Esophagus squamous epithelium (tissue), 4 donors: Measurements from ENCODE around the gene CCDC83.

Source experiments
- CTCF ChIP-seq, 6 experiments: fragments of 450-650 bp in 4 of 6; fragments of 200-600 bp in 2 of 6; sonication (generic) in 2 of 6; IDR thresholded peaks; one replicate each; pipeline ENCODE4 v1.5.1; 2016 to 2019; ENCODE audit warnings: antibody characterized with exemption in 6 of 6, mild to moderate bottlenecking in 4 of 6, moderate library complexity in 4 of 6
- POLR2A ChIP-seq, 4 donors: fragments of 450-650 bp; IDR thresholded peaks; one replicate each; pipeline ENCODE4 v1.6.1; 2017; ENCODE audit warnings: antibody characterized with exemption in 4 of 4, mild to moderate bottlenecking in 4 of 4, moderate library complexity in 3 of 4

- TF ChIP-seq CTCF (IDR thresholded peaks at IDR 0.05) (no peak), POLR2A (IDR thresholded peaks at IDR 0.05) (no peak)
These were observed 64.0 kb downstream of the CCDC83 start for GRCh38 chr11:85918910-85919794.
